HG02970 (cell line): ENCODE data around the gene CEACAM7.
"Not testable (repeated sequence)": the region's sequence is repeated elsewhere in the genome, so short reads cannot be mapped to it uniquely, and the experiment has no call there.

Experiments used
- ATAC-seq: cut with Tn5 transposase; IDR thresholded peaks from one replicate; pipeline ENCODE4 v1.9.1; 2021; ENCODE audit warnings: mild to moderate bottlenecking, moderate library complexity, moderate number of reproducible peaks; ENCODE audit not compliant: unreplicated experiment, low FRiP score

The CEACAM7 gene

DNA sequence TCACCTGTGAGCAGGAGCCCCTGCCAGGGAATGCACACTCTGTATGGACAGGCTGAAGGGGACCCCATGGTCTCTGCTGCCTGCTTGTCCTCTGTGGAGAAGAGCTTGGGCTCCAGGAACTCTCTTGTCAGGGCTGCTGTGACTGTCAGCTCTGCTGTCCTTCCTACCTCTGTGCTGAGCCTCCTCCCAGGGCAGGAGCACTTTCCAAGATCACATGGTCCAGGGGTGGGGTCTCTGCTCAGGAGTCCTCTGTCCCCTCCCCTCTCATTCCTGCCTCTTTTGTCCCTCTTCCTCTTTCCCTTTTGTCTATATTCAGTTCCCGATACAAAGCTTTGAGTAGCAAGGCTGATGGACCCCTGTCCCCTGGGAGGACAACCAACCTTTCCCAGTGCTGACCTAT lies at the start of gene CEACAM7:
CEACAM7 (minus strand) TSS at position 173 of the 400 bp plus-strand sequence; CDS start at position 68, 105 bp downstream.
- no peak for ATAC-seq

DNA sequence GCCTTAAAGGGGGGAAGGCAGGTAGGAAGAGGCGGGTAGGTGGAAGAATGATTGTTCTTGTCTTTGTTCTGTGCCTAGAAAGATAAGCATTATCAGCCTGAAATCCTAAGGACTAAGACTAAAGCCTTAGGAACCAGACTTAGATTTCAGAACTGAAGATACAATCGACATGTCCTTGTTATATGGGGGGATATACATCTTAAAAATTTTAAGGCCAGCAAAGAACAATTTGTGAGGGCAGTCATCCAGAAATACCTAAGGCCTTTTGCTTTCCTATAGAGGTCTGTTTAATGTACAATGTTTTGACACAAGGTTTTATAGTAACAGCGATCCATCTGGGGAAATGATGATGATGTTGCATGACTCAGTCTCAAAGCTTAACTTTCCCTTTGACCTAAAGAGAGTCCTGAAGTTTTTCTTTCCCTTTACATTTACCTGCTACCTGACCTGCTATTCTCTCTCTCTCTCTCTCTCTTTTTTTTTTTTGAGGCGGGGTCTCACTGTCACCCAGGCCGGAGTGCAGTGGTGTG lies 47.1 kb upstream of the CEACAM7 start:
- ATAC-seq = no peak

DNA sequence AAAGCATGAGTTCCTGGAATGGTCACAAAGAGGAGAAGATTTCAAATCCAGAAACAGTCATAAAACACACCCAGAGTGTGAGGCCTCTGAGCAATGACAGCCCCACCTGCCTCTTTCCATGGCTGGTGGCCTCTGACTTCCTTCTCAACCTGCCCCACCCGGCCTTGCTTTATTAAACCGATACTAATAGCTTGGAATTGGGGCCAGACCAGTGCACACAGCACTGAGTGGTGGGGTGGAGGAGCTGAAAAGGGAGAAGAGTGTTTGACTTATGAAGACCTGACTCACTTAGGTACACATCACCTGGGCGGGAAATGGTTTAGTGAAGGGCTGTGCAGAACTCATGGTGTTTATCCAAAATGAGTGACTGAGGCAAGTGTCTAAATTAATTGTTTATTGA lies 46.5 kb upstream of the CEACAM7 start:
- ATAC-seq = no peak

DNA sequence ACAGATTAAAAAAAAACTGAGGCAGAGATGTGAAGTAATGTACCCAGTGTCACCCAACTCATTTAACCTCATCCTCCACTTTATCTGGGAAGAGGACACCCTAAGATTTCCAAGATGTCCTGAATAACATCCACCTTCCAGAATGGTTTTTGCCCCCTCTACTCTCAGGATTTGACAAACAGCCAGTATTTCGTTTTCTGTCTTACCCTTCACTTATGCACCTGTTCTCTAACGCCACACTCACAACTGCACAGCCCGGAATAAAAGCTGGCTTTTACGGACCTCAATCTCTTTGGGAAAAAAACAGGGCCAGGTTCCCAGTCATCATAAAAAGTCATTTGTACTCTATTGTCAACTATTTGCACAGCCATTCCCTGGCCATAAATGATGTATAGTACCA lies 46.1 kb upstream of the CEACAM7 start:
- ATAC-seq = no peak

DNA sequence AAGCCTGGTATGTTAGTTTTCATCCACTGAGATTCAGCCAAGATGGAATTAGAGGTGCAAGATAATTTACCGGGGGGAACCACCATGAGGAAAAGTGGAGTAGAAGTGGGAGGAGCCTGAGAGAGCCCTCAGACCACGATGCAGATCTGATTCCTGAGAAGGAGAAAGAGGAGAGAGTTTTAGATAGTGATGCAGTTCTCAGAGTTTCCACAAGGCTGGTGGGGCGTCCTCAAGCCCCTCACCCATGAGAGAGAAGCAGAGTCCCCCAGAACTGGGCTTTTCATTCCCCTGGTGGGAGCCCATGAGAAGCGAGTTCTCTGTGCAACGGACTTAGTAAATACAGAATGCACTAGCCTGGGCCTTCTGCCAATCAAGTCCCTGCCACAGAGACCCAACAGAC lies 38.4 kb upstream of the CEACAM7 start:
- no peak for ATAC-seq

DNA sequence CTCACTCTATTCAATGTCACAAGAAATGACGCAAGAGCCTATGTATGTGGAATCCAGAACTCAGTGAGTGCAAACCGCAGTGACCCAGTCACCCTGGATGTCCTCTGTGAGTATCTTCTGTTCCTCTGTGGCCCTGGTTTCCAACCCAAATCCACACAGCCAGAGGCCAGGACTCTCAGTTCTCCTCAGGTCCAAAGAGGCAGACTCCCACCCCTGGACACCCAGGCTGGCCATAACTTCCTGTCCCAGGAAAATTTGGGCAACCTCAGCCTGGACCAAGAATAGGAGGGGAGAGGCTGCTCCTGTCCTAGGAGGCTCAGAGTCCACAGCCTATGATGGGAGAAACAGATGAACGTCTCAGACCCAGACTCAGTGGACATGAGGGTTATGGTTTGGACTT lies 32.0 kb upstream of the CEACAM7 start:
- no peak for ATAC-seq

DNA sequence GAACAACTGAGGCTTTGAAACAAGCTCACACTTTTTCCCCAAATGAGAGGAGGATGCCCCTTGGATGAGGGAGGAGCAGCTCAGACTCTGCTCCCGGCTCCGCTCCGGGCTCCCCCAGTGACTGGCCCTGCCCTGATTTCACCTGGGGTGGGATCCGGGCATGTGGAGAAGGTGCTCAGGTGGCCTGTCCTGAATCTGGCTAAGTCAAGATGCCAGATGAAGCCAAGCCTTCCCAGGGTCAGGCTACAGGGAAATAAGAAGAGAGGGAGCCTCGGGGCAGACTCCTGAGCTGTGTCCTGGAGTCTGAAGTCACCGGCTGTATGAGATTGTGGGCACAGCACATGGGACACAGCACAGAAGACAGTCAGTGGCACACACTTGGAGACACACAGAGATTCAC lies 30.7 kb upstream of the CEACAM7 start:
- ATAC-seq = no peak

DNA sequence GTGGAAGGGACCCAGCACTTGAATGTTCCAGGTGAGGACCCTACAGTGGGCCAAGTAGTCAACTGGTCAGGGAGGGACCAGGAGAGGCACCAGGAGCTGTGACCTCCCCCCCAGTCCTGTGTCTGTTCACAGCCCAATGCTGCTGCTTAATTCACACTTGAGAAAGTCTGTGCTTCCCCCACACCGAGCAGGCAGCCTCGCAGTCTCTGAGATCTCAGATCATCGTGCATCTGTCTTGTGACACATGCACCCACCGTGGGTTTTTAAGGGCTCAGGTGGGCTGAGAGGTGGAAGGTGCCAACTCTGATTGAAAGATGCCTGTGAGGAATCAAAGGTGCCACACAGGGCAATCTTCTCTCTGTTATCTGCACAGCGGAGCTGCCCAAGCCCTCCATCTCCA lies 26.5 kb upstream of the CEACAM7 start:
- ATAC-seq = no peak

DNA sequence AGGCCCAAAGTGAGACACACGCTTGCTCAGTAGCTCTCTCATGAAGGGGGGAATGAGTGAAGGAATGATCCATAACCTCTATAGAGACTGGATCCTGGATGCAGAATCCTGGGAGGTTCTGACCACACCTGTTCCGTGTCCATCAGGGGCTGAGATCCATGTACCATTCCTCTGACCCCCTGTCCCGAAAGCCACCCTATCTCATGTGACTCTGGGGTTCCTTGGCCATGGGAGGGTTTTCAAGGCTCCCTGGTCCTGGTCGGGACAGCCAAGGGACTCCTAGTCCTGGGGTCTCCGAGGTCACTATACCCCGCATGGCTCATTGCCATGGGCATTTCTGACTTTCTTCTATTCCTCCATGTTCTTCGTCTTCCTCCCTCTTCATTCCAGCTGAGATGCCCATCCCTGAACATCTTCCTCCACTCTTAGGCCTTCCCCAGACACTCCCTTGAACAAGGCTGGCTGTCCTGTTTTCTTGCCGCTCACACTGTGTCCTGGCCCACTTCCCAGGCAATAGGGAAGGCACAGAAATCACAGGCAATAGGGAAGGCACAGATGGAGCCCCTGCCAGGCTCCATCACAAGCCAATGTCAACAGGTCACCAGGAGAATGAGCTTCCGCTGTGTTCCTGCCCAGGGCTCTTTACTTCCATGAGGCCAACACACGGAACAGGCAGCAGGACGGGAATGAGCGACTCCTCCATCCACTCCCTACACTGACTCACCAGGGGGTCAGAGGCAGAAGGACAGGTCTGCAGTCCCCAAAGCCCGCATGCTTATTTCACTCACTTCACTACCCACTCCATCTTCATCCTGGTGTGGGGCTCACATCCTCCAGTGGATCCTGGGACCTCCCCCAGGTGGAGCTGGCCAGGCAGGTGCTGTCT lies 23.5 kb upstream of the CEACAM7 start:
- no peak for ATAC-seq

DNA sequence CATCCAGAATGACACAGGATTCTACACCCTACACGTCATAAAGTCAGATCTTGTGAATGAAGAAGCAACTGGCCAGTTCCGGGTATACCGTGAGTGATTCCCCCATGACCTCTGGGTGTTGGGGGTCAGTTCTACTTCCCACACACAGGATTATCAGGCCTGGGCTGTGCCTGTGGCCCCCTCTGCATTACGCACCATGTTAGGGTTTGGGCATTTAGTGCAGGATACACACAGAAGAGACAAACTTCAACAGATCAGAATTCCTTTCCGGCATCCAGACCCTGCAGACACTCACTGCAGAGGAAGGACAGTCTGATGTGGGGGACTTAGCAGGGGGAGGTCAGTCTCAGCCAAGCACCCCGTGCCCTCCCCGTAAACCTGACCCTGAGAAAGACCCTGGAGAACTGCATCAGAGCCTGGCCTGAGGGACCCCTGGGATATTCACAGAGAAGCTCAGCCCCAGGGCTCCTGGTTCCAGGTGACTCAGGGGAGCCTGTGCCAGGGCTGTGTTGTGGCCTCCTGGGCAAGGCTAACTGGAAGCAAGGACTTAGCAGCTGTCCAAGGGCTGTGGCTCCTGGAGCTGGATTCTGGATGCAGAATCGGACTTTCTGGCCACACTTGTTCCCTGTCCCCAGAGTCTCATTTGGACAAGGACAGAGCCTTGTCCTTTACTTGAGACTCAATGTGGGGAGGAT lies 22.0 kb upstream of the CEACAM7 start:
- ATAC-seq = no peak

DNA sequence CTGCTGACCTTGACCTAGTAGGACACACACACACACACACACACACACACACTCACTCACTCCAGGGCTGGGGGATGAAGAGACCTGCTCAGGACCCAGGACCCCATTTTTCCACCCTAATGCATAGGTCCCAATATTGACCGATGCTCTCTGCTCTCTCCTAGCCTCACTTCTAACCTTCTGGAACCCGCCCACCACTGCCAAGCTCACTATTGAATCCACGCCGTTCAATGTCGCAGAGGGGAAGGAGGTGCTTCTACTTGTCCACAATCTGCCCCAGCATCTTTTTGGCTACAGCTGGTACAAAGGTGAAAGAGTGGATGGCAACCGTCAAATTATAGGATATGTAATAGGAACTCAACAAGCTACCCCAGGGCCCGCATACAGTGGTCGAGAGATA lies 21.4 kb upstream of the CEACAM7 start:
- not testable (repeated sequence) for ATAC-seq

DNA sequence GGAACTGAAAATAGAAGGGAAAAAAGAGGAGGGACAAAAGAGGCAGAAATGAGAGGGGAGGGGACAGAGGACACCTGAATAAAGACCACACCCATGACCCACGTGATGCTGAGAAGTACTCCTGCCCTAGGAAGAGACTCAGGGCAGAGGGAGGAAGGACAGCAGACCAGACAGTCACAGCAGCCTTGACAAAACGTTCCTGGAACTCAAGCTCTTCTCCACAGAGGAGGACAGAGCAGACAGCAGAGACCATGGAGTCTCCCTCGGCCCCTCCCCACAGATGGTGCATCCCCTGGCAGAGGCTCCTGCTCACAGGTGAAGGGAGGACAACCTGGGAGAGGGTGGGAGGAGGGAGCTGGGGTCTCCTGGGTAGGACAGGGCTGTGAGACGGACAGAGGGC lies 20.4 kb upstream of the CEACAM7 start, which contains the start of gene CEACAM5:
CEACAM5 (plus strand) TSS at position 146 of the 400 bp plus-strand sequence; CDS start at position 252, 106 bp downstream.
- ATAC-seq = no peak

DNA sequence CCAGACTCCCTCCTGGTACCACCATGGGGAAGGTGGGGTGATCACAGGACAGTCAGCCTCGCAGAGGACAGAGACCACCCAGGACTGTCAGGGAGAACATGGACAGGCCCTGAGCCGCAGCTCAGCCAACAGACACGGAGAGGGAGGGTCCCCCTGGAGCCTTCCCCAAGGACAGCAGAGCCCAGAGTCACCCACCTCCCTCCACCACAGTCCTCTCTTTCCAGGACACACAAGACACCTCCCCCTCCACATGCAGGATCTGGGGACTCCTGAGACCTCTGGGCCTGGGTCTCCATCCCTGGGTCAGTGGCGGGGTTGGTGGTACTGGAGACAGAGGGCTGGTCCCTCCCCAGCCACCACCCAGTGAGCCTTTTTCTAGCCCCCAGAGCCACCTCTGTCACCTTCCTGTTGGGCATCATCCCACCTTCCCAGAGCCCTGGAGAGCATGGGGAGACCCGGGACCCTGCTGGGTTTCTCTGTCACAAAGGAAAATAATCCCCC lies 19.9 kb upstream of the CEACAM7 start:
- no peak for ATAC-seq

DNA sequence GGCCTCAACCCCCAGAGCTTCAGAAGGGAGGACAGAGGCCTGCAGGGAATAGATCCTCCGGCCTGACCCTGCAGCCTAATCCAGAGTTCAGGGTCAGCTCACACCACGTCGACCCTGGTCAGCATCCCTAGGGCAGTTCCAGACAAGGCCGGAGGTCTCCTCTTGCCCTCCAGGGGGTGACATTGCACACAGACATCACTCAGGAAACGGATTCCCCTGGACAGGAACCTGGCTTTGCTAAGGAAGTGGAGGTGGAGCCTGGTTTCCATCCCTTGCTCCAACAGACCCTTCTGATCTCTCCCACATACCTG lies 19.4 kb upstream of the CEACAM7 start:
- ATAC-seq = no peak

DNA sequence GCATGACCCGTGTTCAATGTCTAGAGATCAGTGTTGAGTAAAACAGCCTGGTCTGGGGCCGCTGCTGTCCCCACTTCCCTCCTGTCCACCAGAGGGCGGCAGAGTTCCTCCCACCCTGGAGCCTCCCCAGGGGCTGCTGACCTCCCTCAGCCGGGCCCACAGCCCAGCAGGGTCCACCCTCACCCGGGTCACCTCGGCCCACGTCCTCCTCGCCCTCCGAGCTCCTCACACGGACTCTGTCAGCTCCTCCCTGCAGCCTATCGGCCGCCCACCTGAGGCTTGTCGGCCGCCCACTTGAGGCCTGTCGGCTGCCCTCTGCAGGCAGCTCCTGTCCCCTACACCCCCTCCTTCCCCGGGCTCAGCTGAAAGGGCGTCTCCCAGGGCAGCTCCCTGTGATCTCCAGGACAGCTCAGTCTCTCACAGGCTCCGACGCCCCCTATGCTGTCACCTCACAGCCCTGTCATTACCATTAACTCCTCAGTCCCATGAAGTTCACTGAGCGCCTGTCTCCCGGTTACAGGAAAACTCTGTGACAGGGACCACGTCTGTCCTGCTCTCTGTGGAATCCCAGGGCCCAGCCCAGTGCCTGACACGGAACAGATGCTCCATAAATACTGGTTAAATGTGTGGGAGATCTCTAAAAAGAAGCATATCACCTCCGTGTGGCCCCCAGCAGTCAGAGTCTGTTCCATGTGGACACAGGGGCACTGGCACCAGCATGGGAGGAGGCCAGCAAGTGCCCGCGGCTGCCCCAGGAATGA lies 18.9 kb upstream of the CEACAM7 start:
- ATAC-seq = no peak

DNA sequence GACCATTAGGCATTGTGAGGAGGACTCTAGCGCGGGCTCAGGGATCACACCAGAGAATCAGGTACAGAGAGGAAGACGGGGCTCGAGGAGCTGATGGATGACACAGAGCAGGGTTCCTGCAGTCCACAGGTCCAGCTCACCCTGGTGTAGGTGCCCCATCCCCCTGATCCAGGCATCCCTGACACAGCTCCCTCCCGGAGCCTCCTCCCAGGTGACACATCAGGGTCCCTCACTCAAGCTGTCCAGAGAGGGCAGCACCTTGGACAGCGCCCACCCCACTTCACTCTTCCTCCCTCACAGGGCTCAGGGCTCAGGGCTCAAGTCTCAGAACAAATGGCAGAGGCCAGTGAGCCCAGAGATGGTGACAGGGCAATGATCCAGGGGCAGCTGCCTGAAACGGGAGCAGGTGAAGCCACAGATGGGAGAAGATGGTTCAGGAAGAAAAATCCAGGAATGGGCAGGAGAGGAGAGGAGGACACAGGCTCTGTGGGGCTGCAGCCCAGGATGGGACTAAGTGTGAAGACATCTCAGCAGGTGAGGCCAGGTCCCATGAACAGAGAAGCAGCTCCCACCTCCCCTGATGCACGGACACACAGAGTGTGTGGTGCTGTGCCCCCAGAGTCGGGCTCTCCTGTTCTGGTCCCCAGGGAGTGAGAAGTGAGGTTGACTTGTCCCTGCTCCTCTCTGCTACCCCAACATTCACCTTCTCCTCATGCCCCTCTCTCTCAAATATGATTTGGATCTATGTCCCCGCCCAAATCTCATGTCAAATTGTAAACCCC lies 17.5 kb upstream of the CEACAM7 start:
- ATAC-seq = no peak

DNA sequence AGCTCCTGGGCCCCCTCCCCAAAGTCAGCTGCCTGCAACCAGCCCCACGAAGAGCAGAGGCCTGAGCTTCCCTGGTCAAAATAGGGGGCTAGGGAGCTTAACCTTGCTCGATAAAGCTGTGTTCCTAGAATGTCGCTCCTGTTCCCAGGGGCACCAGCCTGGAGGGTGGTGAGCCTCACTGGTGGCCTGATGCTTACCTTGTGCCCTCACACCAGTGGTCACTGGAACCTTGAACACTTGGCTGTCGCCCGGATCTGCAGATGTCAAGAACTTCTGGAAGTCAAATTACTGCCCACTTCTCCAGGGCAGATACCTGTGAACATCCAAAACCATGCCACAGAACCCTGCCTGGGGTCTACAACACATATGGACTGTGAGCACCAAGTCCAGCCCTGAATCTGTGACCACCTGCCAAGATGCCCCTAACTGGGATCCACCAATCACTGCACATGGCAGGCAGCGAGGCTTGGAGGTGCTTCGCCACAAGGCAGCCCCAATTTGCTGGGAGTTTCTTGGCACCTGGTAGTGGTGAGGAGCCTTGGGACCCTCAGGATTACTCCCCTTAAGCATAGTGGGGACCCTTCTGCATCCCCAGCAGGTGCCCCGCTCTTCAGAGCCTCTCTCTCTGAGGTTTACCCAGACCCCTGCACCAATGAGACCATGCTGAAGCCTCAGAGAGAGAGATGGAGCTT lies 15.7 kb upstream of the CEACAM7 start:
- ATAC-seq = no peak

DNA sequence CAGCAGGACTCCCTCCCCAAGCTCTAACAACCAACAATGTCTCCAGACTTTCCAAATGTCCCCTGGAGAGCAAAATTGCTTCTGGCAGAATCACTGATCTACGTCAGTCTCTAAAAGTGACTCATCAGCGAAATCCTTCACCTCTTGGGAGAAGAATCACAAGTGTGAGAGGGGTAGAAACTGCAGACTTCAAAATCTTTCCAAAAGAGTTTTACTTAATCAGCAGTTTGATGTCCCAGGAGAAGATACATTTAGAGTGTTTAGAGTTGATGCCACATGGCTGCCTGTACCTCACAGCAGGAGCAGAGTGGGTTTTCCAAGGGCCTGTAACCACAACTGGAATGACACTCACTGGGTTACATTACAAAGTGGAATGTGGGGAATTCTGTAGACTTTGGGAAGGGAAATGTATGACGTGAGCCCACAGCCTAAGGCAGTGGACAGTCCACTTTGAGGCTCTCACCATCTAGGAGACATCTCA lies 14.1 kb upstream of the CEACAM7 start:
- ATAC-seq = no peak

DNA sequence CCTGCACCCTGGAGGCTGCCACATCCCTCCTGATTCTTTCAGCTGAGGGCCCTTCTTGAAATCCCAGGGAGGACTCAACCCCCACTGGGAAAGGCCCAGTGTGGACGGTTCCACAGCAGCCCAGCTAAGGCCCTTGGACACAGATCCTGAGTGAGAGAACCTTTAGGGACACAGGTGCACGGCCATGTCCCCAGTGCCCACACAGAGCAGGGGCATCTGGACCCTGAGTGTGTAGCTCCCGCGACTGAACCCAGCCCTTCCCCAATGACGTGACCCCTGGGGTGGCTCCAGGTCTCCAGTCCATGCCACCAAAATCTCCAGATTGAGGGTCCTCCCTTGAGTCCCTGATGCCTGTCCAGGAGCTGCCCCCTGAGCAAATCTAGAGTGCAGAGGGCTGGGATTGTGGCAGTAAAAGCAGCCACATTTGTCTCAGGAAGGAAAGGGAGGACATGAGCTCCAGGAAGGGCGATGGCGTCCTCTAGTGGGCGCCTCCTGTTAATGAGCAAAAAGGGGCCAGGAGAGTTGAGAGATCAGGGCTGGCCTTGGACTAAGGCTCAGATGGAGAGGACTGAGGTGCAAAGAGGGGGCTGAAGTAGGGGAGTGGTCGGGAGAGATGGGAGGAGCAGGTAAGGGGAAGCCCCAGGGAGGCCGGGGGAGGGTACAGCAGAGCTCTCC lies 13.5 kb upstream of the CEACAM7 start:
- no peak for ATAC-seq
